M059J (cell line): ENCODE data around the gene KIF3B. TPM values are rescaled to one million over a fixed set of nuclear protein-coding genes. Genes with fewer than 3 reads are reported as not detected.

Source experiments
- total RNA-seq: library from RNA; depleted of rRNA; stranded (reverse); fragments of >200 nt; shearing (Covaris generic); gene quantifications from 2 replicates; pipeline ENCODE4 v1.2.3, GENCODE V29; 2014; rRNA removed

Gene KIF3B
- total RNA-seq, 1 experiment from 2014 or later, result 28.4 TPM

Other genes starting within 250 kb of the KIF3B start
- gene HCK, start 225.4 kb upstream of the KIF3B start, total RNA-seq, result 0.27 TPM in 1 of 2 replicates, not detected in the other
- 60.2 and 77.4 TPM in 2 replicates for gene TM9SF4, start 167.9 kb upstream of the KIF3B start, total RNA-seq
- gene PLAGL2, start 69.9 kb upstream of the KIF3B start, total RNA-seq, result 6.2 and 7.7 TPM in 2 replicates
- 76.5 and 111 TPM in 2 replicates for gene POFUT1, start 69.8 kb upstream of the KIF3B start, total RNA-seq
- 27.4 and 43.5 TPM in 2 replicates for gene ASXL1, start 80.7 kb downstream of the KIF3B start, total RNA-seq